NCI-H146 treated with DMSO at 0.1 percent for 48 hours (cell line): ENCODE results near the gene CCDC177.

Experiments used
- DNase-seq: peaks from one replicate; lab custom pipeline; 2025; ENCODE audit not compliant: unreplicated experiment; lab: John Stamatoyannopoulos, UW

The CCDC177 gene

GRCh38 chr14:69574263-69574953 is at the start of gene CCDC177:
Gene CCDC177 (minus strand): TSS chr14:69574871. CDS start chr14:69573622, 1,249 bp downstream.
- DNase-seq = peak; percentile 44

GRCh38 chr14:69624136-69624535 is 49.5 kb upstream of the CCDC177 start:
- DNase-seq = no peak

- DNase-seq = no peak
These were observed 46.3 kb upstream of the CCDC177 start for GRCh38 chr14:69620981-69621380.

GRCh38 chr14:69620211-69620611 is 45.5 kb upstream of the CCDC177 start:
- DNase-seq = no peak

GRCh38 chr14:69619012-69619411 is 44.3 kb upstream of the CCDC177 start:
- no peak for DNase-seq

GRCh38 chr14:69617796-69618195 is 43.1 kb upstream of the CCDC177 start:
- no peak for DNase-seq

GRCh38 chr14:69616408-69616773 is 41.7 kb upstream of the CCDC177 start:
- no peak for DNase-seq

GRCh38 chr14:69615496-69616407 is 41.1 kb upstream of the CCDC177 start:
- DNase-seq = no peak

GRCh38 chr14:69615121-69615495 is 40.4 kb upstream of the CCDC177 start:
- no peak for DNase-seq

GRCh38 chr14:69614592-69614991 is 39.9 kb upstream of the CCDC177 start:
- DNase-seq = no peak

GRCh38 chr14:69613312-69614073 is 38.8 kb upstream of the CCDC177 start:
- DNase-seq = no peak

- DNase-seq = no peak
These were observed 38.1 kb upstream of the CCDC177 start for GRCh38 chr14:69612783-69613130.

GRCh38 chr14:69612014-69612782 is 37.5 kb upstream of the CCDC177 start:
- DNase-seq = no peak

GRCh38 chr14:69611172-69612013 is 36.7 kb upstream of the CCDC177 start, which contains the start of gene SUSD6:
Gene SUSD6 (plus strand): TSS chr14:69611596. CDS start chr14:69658593, 46,997 bp downstream.
- peak; percentile 57 for DNase-seq

GRCh38 chr14:69610874-69611171 is 36.2 kb upstream of the CCDC177 start:
- no peak for DNase-seq

GRCh38 chr14:69610020-69610873 is 35.6 kb upstream of the CCDC177 start:
- no peak for DNase-seq

GRCh38 chr14:69606258-69607184 is 31.9 kb upstream of the CCDC177 start:
- DNase-seq = no peak

GRCh38 chr14:69605738-69606137 is 31.1 kb upstream of the CCDC177 start:
- DNase-seq = no peak
